GM12878 (cell line): Measurements from ENCODE around the gene EGFR. TPM values are rescaled to one million over a fixed set of nuclear protein-coding genes. Genes with fewer than 3 reads are reported as not detected.

Experiments used
- ATAC-seq: fragments of 200-7000 bp; cut with Tn5 transposase; 3 replicates; pipeline ENCODE4 v1.9.1; 2020; ENCODE audit warnings: mild to moderate bottlenecking, moderate library complexity
- BruUV-seq: library from RNA; stranded (reverse); fragments of 400-500 nt; replicated peaks from 2 replicates; lab custom pipeline; 2021; lab: Mats Ljungman, UMichigan
- CTCF ChIA-PET: fragments of 300-600 bp; sonication (Branson Sonifier 250); formaldehyde crosslinking; extraction: SDS; loops from one replicate; lab custom pipeline; 2021; ENCODE audit warnings: inconsistent platforms; lab: Yijun Ruan, JAX
- POLR2A ChIA-PET: fragments of 350-600 bp; formaldehyde crosslinking; extraction: SDS; loops from one replicate; lab custom pipeline; 2021; ENCODE audit warnings: inconsistent platforms; lab: Charles Lee
- RAD21 ChIA-PET: fragments of 300-600 bp; sonication (Branson Sonifier 250); formaldehyde crosslinking; loops from one replicate; lab custom pipeline; 2023; ENCODE audit warnings: antibody characterized with exemption; ENCODE audit not compliant: unreplicated experiment; lab: Charles Lee
- SMC1A ChIA-PET: fragments of 300-600 bp; sonication (Branson Sonifier 250); formaldehyde crosslinking; loops from one replicate; lab custom pipeline; 2023; ENCODE audit not compliant: unreplicated experiment, uncharacterized antibody; lab: Charles Lee
- DNase-seq: peaks from one replicate; pipeline ENCODE4 v3.0.0-alpha.2; 2011; ENCODE audit warnings: low read depth, low spot score
- FAIRE-seq: peaks from 3 replicates; lab custom pipeline; 2011; peaks lifted over from hg19 to GRCh38; lab: Jason Lieb, UNC
- H2AFZ ChIP-seq: 2 replicates; pipeline ENCODE4 v1.6.0; 2011; ENCODE audit warnings: low read depth, low read length, control low read depth; ENCODE audit not compliant: control insufficient read depth
- H3K27ac ChIP-seq: 2 replicates; pipeline ENCODE4 v1.5.1; 2011; ENCODE audit warnings: control low read depth; ENCODE audit not compliant: control insufficient read depth, insufficient read depth
- H3K27me3 ChIP-seq, 2 experiments: replicated peaks in 1 of 2; 2 replicates each; pipeline versions ENCODE4 v1.6.0 to v1.6.1; 2011; ENCODE audit warnings: low read length in 1 of 2; ENCODE audit not compliant: control insufficient read depth in 2 of 2, insufficient read depth in 2 of 2
- H3K36me3 ChIP-seq, 2 experiments: 2 replicates each; pipeline ENCODE4 v1.5.1; 2011; ENCODE audit warnings: low read length in 1 of 2; ENCODE audit not compliant: control insufficient read depth in 2 of 2, insufficient read depth in 2 of 2
- H3K4me1 ChIP-seq: 2 replicates; pipeline ENCODE4 v1.6.1; 2011; ENCODE audit warnings: mild to moderate bottlenecking, low read length, moderate library complexity, mixed read lengths; ENCODE audit not compliant: control insufficient read depth, insufficient read depth
- H3K4me2 ChIP-seq: 2 replicates; pipeline ENCODE4 v1.6.0; 2011; ENCODE audit warnings: control low read depth; ENCODE audit not compliant: control insufficient read depth, insufficient read depth
- H3K4me3 ChIP-seq: fragments of 200-600 bp; sonication (generic); 2 replicates; pipeline ENCODE4 v1.5.1; 2016
- H3K79me2 ChIP-seq: 2 replicates; pipeline ENCODE4 v1.6.0; 2011; ENCODE audit warnings: low read length; ENCODE audit not compliant: control insufficient read depth, insufficient read depth
- H3K9ac ChIP-seq: 2 replicates; pipeline ENCODE4 v1.8.0; 2011; ENCODE audit warnings: low read length, control low read depth, mixed read lengths; ENCODE audit not compliant: control insufficient read depth, insufficient read depth
- H3K9me3 ChIP-seq: replicated peaks from 3 replicates; pipeline ENCODE4 v1.5.1; 2011; ENCODE audit warnings: mild to moderate bottlenecking, low read length; ENCODE audit not compliant: control insufficient read depth, insufficient read depth
- H4K20me1 ChIP-seq: 2 replicates; pipeline ENCODE4 v1.6.0; 2011; ENCODE audit not compliant: control insufficient read depth, insufficient read depth
- BCL11A ChIP-seq: IDR thresholded peaks from 2 replicates; pipeline ENCODE4 v1.6.1; 2011; ENCODE audit warnings: low read depth, low read length
- BHLHE40 ChIP-seq, 2 experiments: fragments of 450-650 bp in 1 of 2; IDR thresholded peaks; 2 replicates each; pipeline ENCODE4 v1.6.1; 2011 to 2017; ENCODE audit warnings: low read depth in 2 of 2, borderline replicate concordance in 1 of 2, improper control_type of control experiment in 1 of 2, low read length in 1 of 2, mild to moderate bottlenecking in 1 of 2
- CTCF ChIP-seq, 3 experiments: IDR thresholded peaks in 2 of 3; conservative IDR thresholded peaks in 1 of 3; 2 replicates each; pipeline ENCODE4 v1.5.1; 2011; ENCODE audit warnings: low read depth in 3 of 3, low read length in 3 of 3, mild to moderate bottlenecking in 3 of 3, control low read depth in 2 of 3, moderate library complexity in 2 of 3, inconsistent platforms in 1 of 3, mixed read lengths in 1 of 3; ENCODE audit not compliant: control insufficient read depth in 2 of 3, insufficient read depth in 1 of 3; ENCODE audit errors: extremely low read depth in 1 of 3
- FOXM1 ChIP-seq: IDR thresholded peaks from 2 replicates; pipeline ENCODE4 v1.6.1; 2012; ENCODE audit warnings: low read depth, mild to moderate bottlenecking, inconsistent platforms, low read length, moderate library complexity
- HDGF ChIP-seq: fragments of 450-650 bp; IDR thresholded peaks from 2 replicates; pipeline ENCODE4 v1.6.1; 2016; ENCODE audit warnings: antibody characterized with exemption
- IKZF2 ChIP-seq, 2 experiments: fragments of 450-650 bp; IDR thresholded peaks; 2 replicates each; pipeline ENCODE4 v1.6.1; 2017; ENCODE audit warnings: mild to moderate bottlenecking in 2 of 2, moderate library complexity in 2 of 2
- MEF2B ChIP-seq: fragments of 450-650 bp; IDR thresholded peaks from 2 replicates; pipeline ENCODE4 v1.6.1; 2018; ENCODE audit warnings: mild to moderate bottlenecking, moderate library complexity; ENCODE audit not compliant: partially characterized antibody, poor library complexity, severe bottlenecking
- SMC3 ChIP-seq: IDR thresholded peaks from 2 replicates; pipeline ENCODE4 v1.6.1; 2011; ENCODE audit warnings: low read length, improper control_type of control experiment, borderline replicate concordance
- SP1 ChIP-seq: IDR thresholded peaks from one replicate; pipeline ENCODE4 v1.6.1; 2011; ENCODE audit warnings: low read depth, low read length
- TARDBP ChIP-seq: IDR thresholded peaks from 2 replicates; pipeline ENCODE4 v1.6.1; 2016; ENCODE audit warnings: borderline replicate concordance
- TCF12 ChIP-seq: IDR thresholded peaks from 2 replicates; pipeline ENCODE4 v1.6.1; 2011; ENCODE audit warnings: low read depth, mild to moderate bottlenecking, low read length
- TCF3 ChIP-seq: IDR thresholded peaks from 2 replicates; pipeline ENCODE4 v1.6.1; 2012; ENCODE audit warnings: low read depth, mild to moderate bottlenecking, low read length, borderline replicate concordance; ENCODE audit not compliant: insufficient read depth
- ZNF24 ChIP-seq: fragments of 450-650 bp; IDR thresholded peaks from 2 replicates; pipeline ENCODE4 v1.6.1; 2017; ENCODE audit warnings: antibody characterized with exemption, mild to moderate bottlenecking
- ZSCAN29 ChIP-seq: fragments of 450-650 bp; IDR thresholded peaks from 2 replicates; pipeline ENCODE4 v1.6.1; 2017; ENCODE audit warnings: mild to moderate bottlenecking, moderate library complexity
- WGBS: methylation state at CpG from one replicate; pipeline ENCODE4 v1.1.6; 2016; ENCODE audit warnings: low lambda C conversion rate; ENCODE audit not compliant: insufficient replicate concordance, insufficient coverage; ENCODE audit errors: missing lambda C conversion rate; 5-methylcytosine and 5-hydroxymethylcytosine counted together
- in situ Hi-C: fragments of 300-500 bp; cut with MboI; formaldehyde crosslinking; loops from 9 replicates; pipeline ENCODE4 v1.14.3; 2018; ENCODE audit warnings: mixed read lengths
- intact Hi-C: fragments of 100-400 bp; cut with micrococcal nuclease; formaldehyde crosslinking; loops from one replicate; pipeline ENCODE4 v1.14.2; 2022; ENCODE audit not compliant: unreplicated experiment
- polyA plus RNA-seq, 11 experiments: library from polyadenylated mRNA; depleted of rRNA in 4 of 11; unstranded in 6 of 11; stranded (reverse) in 5 of 11; fragments of >200 nt; fragmentation: Nextera tagmentation in 4 of 11; fragmentation: Illumina TruSeq in 1 of 11; extraction: Ambion mirVana in 4 of 11; extraction: Trizol in 1 of 11; gene quantifications; 1 replicate in 1 of 11; 2 replicates in 10 of 11; pipeline versions ENCODE4 v1.2.1 to v1.2.3, GENCODE V29; 2011 to 2016; ENCODE audit warnings: inconsistent platforms in 2 of 11, missing spikeins in 2 of 11, low read depth in 1 of 11
- total RNA-seq, 4 experiments: library from RNA; depleted of rRNA in 3 of 4; stranded (reverse); fragments of >200 nt in 3 of 4; fragmentation: Illumina TruSeq in 1 of 4; extraction: Trizol in 1 of 4; gene quantifications; 2 replicates each; pipeline versions ENCODE4 v1.2.1 to v1.2.3, GENCODE V29; 2013 to 2021

The EGFR gene
- total and polyA plus RNA-seq, 10 of the 15 experiments (the other 5 are each of a cell fraction or from before 2014, with no cell fraction given) = 0.01 to 0.31 TPM; not detected in 8

- WGBS = 47% methylated on average over 25 of the region's 25 CpGs
Measured at GRCh38 chr7:55172881-55173609, 154.2 kb downstream of the EGFR start.

GRCh38 chr7:55173671-55174070, 154.9 kb downstream of the EGFR start:
- in situ Hi-C loops = no loop called here
- 0 out of 3 replicates have a peak, but pooled peaks have one; percentile 27 for ATAC-seq
- H3K27ac ChIP-seq = no peak overlapping the region
- POLR2A ChIA-PET = no interaction called here
- H3K9me3 ChIP-seq = no peaks in the 10 kb centered on the region
- no peak overlapping the region for H3K4me3 ChIP-seq
- no peak overlapping the region for H2AFZ ChIP-seq
- no peaks in the 10 kb centered on the region; a peak in 3 of 4 replicates for H3K27me3 ChIP-seq
- H3K79me2 ChIP-seq = no peaks in the 10 kb centered on the region
- TF ChIP-seq MEF2B (no peak), ZNF24 (no peak), TCF3 (no peak), BCL11A (no peak), SP1 (no peak), CTCF (IDR thresholded peaks at IDR 0.05 in 2 of 3, conservative IDR thresholded peaks at IDR 0.05 in 1 of 3; ENCODE audit: control insufficient read depth in 2 of 3, extremely low read depth in 1 of 3, insufficient read depth in 1 of 3, low read depth in 3 of 3, low read length in 3 of 3) (0 out of 6 replicates have a peak, but pooled peaks of 2 of the 3 experiments have one; percentile 2 to 6)
- TF ChIP-seq, all 136 proteins: peak for 1
- no peak overlapping the region for H3K9ac ChIP-seq
- WGBS = 51% methylated on average over 7 of the region's 7 CpGs
- intact Hi-C loops = no loop called here
- H3K4me1 ChIP-seq = no peaks in the 10 kb centered on the region
- CTCF ChIA-PET = no interaction called here
- SMC1A ChIA-PET = no interaction called here
- FAIRE-seq (no peak), DNase-seq (no peak)
- H3K4me2 ChIP-seq = no peak overlapping the region
- BruUV-seq = no TSS peak
- no peaks in the 10 kb centered on the region for H4K20me1 ChIP-seq
- RAD21 ChIA-PET = interaction anchor here (1.0 to 1.3 kb wide), 3 partner anchors 87 to 385 kb away, joined by 3 to 4 read pairs (median 4); no protein-coding TSS in a partner anchor
- no peaks in the 10 kb centered on the region for H3K36me3 ChIP-seq

More at GRCh38 chr7:55172881-55173609, 154.2 kb downstream of the EGFR start:
- in situ Hi-C loops = no loop called here
- Histone ChIP-seq H3K79me2 (no peaks in the 10 kb centered on the region), H3K27ac (no peak overlapping the region), H3K36me3 (no peaks in the 10 kb centered on the region), H3K9me3 (no peaks in the 10 kb centered on the region), H3K9ac (no peak overlapping the region), H3K4me1 (no peaks in the 10 kb centered on the region), H4K20me1 (no peaks in the 10 kb centered on the region), H2AFZ (no peak overlapping the region), H3K27me3 (no peaks in the 10 kb centered on the region; a peak in 3 of 4 replicates)
- ChIA-PET RAD21 (interaction anchor here (1.0 to 1.3 kb wide), 3 partner anchors 87 to 384 kb away, joined by 3 to 4 read pairs (median 4); no protein-coding TSS in a partner anchor), POLR2A (no interaction called here), SMC1A (no interaction called here), CTCF (no interaction called here)
- DNase-seq = no peak
- FAIRE-seq = no peak
- TF ChIP-seq SMC3 = no peak
- TF ChIP-seq IKZF2 (IDR thresholded peaks at IDR 0.05) = no peak
- no peak for TF ChIP-seq HDGF
- TF ChIP-seq FOXM1 = no peak
- TF ChIP-seq ZSCAN29 = no peak
- TF ChIP-seq TARDBP = no peak
- no peak for TF ChIP-seq TCF12
- no peak for TF ChIP-seq BHLHE40 (IDR thresholded peaks at IDR 0.05; ENCODE audit: borderline replicate concordance in 1 of 2, low read depth in 2 of 2, low read length in 1 of 2)
- TF ChIP-seq, all 136 proteins: peak for 0
- ATAC-seq = no peak
- no TSS peak for BruUV-seq
- intact Hi-C loops = no loop called here
- Histone ChIP-seq H3K4me3 (no peak overlapping the region), H3K4me2 (no peak overlapping the region)
